Measurements from ENCODE around the gene POLR3C.
"Not testable (repeated sequence)": the region's sequence is repeated elsewhere in the genome, so short reads cannot be mapped to it uniquely, and the experiment has no call there.

The POLR3C gene

GRCh38 chr1:145822779-145823331, 1.1 kb upstream of the POLR3C start:
- DNase-seq = not testable (repeated sequence)

DNA sequence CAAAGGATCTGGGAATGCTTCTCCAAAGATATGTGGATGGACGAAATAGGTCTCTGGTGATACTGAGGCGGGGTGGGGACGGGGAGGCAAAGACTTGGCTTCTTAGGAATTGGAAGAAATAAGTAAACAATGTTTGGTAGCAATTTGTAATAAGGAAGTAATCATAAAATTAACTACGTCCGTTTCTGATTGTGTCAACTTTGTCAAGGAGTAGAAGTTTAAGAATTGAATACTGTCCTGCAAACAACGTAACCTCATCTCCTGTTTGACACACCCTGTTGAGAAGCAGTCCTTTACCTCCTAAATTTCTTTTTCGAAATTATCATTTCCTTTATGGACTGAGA, 471 bp downstream of the POLR3C start:
- no peak for DNase-seq

- no peak for DNase-seq
Measured at GRCh38 chr1:145826030-145826429, 2.0 kb downstream of the POLR3C start.

DNA sequence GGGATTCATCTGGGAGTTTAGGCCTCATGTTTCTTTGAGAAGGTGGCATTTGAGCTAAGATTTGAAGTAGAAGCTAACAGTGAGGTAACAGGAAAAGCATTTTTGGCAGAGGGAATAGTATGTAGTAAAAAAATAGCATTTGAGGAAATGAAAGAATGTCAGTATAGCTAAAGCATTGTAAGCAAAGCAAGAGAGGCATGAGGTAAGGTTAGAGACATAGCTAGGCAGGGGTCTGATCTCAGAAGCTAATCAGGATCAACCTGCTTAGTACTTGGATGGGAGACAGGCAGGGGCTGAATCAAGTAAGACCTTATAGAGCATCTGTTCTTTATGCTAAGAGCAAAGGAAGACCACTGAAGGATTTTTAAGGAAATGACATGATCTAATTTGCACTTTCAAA, 4.0 kb downstream of the POLR3C start:
- DNase-seq = no peak

DNA sequence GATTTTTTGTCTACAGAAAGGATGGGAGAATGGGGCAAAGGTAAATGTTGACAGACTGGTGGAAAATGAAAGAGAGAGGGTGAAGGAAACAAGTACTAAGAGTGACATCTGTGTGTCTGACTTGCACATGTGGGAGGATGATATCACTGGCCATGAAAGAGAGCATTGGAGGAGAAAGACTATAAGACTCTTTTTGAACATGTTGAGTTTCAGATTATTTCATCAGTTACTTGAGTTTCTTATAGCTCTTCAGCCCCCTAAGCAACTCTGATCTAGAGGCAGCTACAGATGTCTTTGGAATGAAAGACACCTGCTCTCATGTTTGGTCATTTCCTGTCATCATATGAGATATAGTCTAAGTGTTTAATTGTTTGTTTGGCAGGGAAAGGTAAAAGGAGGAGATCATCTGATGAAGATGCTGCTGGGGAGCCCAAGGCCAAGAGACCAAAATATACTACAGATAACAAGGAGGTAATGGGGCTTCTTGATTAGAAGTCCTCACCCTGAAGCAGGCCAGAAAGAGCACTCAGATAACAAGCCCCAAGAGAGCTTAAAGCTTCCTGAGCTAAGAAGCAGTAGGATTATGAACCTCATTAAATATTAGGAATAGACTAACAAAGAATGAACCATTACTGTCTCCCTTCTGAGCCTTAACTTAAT, 4.5 kb downstream of the POLR3C start:
- DNase-seq = no peak

DNA sequence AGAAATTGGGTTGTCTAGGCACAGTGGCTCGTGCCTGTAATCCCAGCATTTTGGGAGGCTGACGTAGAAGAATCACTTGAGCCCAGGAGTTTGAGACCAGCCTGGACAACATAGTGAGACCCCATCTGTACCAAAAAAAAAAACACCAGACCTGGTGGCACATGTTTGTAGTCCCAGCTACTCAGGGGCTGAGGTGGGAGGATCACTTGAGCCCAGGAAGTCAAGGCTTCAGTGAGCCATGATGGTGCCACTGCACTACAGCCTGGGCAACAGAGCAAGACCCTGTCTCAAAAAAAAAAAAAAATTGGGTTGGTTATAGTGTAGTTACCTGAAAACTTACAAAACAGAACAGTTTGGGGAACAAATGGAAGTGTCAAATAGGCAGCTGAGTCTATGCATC, 6.8 kb downstream of the POLR3C start:
- not testable (repeated sequence) for DNase-seq

GRCh38 chr1:145837656-145838055, 13.7 kb downstream of the POLR3C start:
- no peak for DNase-seq

GRCh38 chr1:145843031-145843430, 19.0 kb downstream of the POLR3C start:
- DNase-seq = no peak

GRCh38 chr1:145845144-145845513, 21.1 kb downstream of the POLR3C start:
- no peak for DNase-seq

GRCh38 chr1:145845514-145846161, 21.6 kb downstream of the POLR3C start, which contains the start of gene NUDT17:
TSS of gene NUDT17 (plus strand) at chr1:145845630. CDS start at chr1:145845641, 11 bp downstream.
- peak; percentile 76 for DNase-seq

DNA sequence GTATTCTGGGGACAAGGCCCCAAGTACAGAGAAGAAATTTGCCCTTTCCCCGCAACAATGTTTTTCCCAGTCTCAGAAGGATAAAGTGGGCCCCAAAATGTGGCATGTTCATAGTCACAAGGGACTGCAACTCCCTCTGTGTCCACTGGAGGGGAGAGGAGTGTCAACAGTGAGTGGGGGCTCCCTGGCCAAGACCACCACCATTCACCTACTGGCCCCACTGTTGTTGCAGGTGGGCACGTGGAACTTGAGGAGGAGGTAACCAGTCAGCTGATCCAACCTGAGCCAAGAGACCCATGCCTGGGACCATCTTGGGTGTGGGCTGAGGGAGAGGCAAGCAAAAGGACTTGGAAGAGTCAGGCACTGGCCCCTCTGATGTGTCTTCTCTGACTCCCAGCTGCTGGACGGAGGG, 22.2 kb downstream of the POLR3C start:
- DNase-seq = no peak

DNA sequence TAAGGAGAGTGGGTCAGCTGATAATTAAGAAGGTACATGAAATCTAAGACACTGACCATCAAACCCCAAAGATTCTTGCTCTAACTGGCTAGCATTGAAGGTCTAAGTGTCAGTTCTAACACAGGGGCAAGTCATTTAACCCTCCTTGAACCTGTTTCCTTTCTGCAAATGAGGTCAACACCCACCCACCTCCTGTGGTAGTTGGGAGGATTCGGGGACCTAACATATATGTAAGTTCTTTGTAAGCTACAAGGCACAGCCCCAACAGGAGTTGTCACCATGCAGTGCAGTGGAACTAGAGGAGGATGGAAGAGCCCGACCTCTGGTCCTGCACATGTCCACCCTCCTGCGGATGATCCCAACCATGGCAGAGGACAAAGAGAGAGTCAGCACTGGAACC, 23.8 kb downstream of the POLR3C start:
- DNase-seq = no peak

DNA sequence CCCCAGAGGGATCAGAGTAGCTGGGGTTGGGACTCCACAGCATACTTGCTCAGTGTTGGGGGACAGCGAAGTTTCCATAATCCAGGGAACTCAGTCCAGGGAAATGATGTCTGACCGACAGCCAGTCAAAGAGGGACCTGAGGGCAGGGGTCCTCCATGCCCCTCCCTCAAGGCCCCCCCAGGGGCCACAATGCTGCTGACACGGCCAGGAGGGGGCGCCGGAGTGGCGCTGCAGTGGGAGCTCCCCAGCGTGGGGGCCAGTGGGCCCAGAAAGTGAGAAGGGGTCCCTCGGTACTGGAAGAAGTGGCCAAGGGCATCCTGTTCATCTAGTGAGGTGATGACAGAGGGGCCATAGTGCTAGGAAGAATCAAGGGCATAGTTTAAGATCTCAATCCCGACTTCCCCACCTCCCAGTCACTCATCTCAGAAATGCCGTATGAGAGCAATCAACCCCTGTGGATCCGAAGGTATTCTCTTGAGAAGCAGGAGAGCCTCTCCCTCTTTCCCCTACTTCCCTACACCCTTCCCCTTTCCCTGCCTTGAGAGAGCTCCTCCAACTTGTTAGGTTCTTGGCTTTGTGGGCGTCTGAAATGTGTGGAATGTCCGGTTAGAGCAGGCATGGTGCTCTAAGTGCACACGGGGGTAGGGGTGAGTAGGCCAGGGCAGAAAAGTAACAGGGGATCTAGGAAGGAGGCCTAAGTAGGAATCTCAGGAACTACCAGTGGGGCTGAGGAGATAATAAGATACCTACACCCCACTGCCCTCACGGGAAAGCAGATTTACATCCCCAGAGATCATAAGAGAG, 25.6 kb downstream of the POLR3C start:
- DNase-seq = no peak

DNA sequence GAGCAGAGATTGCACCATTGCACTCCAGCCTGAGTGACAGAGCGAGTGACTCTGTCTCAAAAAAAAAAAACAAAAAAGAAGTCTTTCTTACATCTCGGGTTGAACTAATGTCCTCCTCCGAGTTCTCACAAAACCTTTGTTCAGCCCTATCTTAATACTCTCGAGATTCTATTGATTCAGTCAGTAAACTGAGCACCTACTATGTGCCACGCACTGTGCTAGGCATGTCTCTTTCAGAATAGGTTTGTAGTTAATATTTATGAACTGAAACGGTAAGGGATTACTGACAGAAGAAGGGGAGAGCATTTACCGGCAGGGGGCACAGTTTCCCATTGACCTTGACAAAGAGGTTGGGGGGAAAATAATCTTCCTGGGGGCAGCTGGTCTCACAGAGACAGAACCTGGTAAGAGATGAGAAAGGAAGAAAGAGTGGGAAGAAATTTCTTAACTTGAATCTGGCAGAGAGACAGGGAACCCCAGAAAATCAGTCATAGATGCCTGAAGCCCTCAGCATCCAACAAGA, 31.5 kb downstream of the POLR3C start:
- no peak for DNase-seq

- DNase-seq = no peak
Measured at GRCh38 chr1:145857170-145857569, 33.2 kb downstream of the POLR3C start.

GRCh38 chr1:145858238-145858900, 34.4 kb downstream of the POLR3C start:
- peak; percentile 53 for DNase-seq

GRCh38 chr1:145858901-145859490, 35.0 kb downstream of the POLR3C start, which contains the start of gene PIAS3:
TSS of gene PIAS3 (minus strand) at chr1:145859081. CDS start at chr1:145858990, 91 bp downstream.
- peak; percentile 91 for DNase-seq

DNA sequence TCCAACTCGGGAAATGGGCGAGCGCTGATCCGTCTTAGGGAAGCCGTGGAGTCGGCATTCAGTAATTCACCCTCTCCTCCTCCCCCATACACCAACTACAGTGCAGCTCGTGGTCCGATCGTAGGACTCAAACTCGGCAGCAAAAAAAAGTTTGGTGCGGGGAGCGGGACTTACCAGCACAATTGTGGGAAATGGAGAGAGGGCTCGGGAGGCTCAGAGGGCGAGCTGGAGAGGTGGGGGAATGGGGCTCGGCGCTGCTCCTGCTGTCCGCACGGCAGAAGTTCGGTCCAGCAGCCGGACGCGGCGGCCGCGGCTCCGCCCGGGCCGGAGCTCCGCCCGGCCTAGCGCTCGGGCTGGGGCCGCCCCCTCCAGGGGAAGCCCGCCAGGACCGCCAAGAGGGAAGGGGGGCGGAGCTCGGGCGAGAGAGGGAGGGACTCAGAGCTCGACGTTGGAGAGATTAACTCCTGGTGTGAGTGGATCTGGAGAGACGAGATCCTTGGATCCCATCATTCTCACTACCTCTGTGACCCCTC, 35.6 kb downstream of the POLR3C start:
- peak; percentile 77 for DNase-seq

DNA sequence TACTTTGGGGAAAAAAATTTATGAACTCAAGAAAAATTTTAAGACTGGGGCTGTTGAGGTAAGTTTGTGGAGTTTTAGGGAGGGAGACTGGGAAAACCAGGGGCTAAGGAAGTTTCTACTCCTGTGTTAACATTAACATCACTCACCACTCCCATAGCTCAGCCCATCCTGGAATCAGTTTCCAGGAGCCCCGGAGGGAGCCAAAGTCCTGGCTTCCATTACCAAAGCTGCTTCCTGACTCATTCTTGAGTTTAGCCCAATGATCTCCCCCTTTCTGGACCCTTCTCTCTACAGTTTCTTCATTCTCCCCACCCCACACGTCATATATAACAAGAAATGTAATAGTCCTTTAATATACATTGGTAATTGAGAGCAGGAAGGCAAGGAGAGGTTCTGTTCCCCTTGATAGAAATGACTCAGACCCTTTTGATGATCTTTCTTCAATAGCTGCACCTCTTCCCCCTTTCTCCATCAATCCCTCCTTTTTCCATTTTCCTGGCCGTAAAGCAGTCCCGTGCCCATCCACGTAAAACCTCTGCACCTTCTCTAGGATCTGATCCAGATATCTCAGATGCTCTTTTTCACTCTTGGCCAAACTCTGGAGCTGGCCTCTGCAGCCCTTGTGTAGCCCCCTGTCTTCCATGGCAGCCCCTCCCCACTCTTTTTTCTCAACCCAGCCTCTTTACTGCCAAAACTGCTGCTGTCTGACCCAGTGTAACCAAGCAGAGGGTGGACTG, 39.5 kb downstream of the POLR3C start:
- no peak for DNase-seq

DNA sequence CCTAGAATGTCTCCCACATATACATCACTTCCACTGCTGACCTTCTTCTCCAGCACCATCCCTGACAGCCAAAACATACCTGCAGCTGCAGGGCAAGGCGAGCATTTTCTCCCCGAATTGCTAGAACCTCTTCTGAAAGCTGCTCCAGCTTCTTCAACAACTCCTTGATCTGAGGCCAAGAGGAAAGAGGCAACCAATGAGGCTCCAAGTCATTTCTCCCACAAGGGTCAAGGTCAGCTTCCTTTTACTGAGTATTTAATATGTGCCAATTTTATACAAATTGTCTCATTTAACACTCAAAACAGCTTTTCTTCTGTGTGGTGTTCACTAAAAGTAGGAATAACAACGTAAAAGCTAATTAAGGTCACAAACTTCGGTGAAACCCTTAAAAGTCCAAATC, 44.2 kb downstream of the POLR3C start:
- no peak for DNase-seq
